ENCODE measurements around the gene KDF1.
A peak's percentile ranks its signal among the peaks of the same experiment; 100 is the strongest.
"Not testable (repeated sequence)": the region's sequence is repeated elsewhere in the genome, so short reads cannot be mapped to it uniquely, and the experiment has no call there.

The KDF1 gene

DNA sequence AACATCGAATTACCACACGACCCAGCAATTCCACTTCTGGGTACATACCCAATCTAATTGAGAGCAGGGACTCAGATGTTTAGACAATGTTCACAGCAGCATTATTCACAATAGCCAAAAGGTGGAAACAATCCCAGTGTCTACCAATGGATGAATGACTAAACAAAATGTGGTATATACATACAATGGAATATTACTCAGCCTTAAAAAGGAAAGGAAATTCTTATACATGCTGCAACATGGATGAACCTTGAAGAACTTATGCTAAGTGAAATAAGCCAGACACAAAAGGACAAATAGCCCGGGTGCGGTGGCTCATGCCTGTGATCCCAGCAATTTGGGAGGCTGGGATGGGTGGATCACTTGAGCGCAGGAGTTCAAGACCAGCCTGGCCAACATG, 6.9 kb downstream of the KDF1 start:
- FAIRE-seq = no peak

GRCh38 chr1:26951821-26952497, 8.3 kb downstream of the KDF1 start:
- FAIRE-seq = no peak

- no peak for FAIRE-seq
Observed at GRCh38 chr1:26951216-26951615, 9.1 kb downstream of the KDF1 start.

- no peak for FAIRE-seq
Observed at GRCh38 chr1:26950602-26951001, 9.7 kb downstream of the KDF1 start.

DNA sequence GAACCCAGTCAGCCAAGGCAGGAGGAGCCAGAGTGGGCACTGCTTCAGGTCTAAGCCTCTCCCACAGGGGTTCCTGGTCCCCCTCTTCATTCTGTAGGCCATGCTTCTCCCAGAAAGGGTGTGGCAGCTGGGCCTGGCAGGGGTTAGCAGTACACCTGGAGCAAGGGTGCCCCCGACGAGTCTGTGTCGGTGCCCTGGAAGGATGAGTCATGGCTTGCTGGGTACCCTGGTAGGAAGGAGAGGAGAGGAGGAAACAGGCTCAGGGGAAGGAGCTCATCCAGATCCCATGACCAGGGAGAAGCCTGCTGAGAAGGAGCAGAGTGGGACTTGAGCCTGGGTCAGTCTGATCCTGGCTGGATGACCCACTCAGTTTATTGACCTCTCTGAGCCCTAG, 10.3 kb downstream of the KDF1 start:
- no peak for FAIRE-seq

- no peak for FAIRE-seq
Observed at GRCh38 chr1:26949266-26949925, 10.9 kb downstream of the KDF1 start.

DNA sequence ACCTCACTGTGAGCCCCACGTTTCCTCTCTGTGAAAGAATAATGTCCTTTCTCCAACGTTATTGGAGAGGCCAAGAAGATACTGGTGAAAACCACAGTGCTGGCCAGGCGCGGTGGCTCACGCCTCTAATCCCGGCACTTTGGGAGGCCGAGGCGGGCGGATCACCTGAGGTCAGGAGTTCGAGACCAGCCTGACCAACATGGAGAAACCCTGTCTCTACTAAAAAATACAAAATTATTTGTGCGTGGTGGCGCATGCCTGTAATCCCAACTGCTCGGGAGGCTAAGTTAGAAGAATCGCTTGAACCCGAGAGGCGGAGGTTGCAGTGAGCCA, 11.6 kb downstream of the KDF1 start:
- FAIRE-seq = not testable (repeated sequence)

DNA sequence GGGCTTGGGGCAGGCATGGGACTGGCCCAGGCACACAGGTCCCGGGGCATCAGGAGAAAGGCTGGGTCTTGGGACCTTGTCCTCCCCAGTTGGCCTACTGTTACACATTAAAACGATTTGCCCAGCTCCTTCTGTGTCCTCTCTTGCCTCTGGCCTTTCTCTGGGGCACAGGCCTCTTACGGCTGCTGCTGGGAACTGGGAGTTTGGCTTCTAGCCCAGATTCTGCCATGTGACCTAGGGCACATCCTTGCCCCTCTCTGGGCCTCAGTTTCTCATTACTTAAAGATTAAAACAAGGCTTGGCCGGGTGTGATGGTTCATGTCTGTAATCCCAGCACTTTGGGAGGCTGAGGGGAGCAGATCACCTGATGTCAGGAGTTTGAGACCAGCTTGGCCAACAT, 14.0 kb downstream of the KDF1 start:
- no peak for FAIRE-seq

GRCh38 chr1:26945728-26946127, 14.5 kb downstream of the KDF1 start:
- FAIRE-seq = no peak

- FAIRE-seq = no peak
Observed at GRCh38 chr1:26945138-26945537, 15.1 kb downstream of the KDF1 start.

GRCh38 chr1:26942656-26943055, 17.6 kb downstream of the KDF1 start:
- no peak for FAIRE-seq

- no peak for FAIRE-seq
Observed at GRCh38 chr1:26941311-26941710, 19.0 kb downstream of the KDF1 start.

DNA sequence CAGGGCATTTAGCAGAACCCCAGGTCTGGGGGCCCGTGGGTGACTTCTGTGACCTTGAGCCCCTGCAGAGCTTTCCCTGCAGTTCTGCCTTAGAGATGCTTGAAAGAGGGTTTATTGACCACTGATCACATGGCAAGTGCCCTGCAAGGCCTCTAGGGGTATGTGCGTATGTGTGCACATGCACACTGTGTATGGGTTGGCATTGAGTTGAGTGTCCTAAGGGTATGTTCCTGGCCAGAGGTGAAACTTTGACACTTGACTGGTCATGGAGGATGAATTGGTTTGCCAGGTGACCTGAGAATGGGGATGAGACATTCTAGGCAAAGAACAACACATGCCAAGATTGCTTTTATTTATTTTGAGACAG, 21.6 kb downstream of the KDF1 start:
- FAIRE-seq = no peak

DNA sequence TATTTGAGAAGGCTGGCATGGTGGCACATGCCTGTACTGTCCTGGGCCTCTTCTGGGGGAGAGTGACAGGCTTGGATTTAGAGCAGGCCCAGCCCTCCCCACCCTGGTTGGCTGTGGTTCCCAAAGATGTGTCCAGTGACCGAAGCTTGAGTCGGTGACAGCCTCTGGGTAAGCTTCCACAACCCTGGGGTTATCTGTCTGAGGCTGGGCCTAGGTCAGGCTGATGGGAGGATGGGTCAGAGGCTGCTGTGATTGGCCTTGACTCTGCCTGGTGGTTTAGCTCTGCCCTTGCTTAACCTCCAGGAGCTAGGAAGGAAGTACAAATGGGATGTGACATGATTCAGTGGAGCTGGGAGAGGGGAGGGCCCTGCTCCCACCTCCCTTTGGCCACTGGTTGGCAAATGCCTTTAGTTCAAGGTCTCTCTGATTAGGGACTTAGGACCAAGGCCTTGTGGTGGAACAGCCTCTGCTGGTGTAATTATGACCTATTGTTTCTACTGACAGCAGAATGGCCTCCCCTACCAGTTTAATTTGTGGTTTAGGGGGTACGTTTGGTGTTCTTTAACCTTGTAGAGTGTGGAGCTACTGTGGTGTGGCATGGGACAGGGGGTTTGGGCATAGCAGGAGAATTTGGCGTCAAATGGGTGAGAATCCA, 22.1 kb downstream of the KDF1 start:
- FAIRE-seq = no peak

- FAIRE-seq = no peak
Observed at GRCh38 chr1:26936823-26937222, 23.4 kb downstream of the KDF1 start.

- no peak for FAIRE-seq
Observed at GRCh38 chr1:26932531-26932930, 27.7 kb downstream of the KDF1 start.

- no peak for FAIRE-seq
Observed at GRCh38 chr1:26923711-26924110, 36.6 kb downstream of the KDF1 start.

DNA sequence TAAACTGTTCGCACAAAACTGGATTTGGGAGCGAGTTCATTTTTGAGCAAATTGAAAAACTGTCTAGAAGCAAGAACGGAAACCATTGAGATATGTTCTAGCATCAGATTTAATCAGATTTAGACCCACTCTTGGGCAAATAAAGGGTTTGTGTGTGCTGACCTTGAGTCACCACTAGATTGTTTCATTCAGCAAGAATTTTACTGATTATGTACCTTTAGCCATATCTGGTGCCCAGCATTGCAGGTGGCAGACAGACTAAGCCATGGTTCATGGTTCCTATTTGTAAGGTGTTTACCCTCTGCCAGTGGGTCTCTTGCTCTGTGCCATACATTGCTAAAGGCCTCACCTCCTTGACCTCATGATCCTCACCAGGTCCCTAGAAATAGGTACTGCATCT, 37.4 kb downstream of the KDF1 start:
- no peak for FAIRE-seq

GRCh38 chr1:26922431-26922729, 37.9 kb downstream of the KDF1 start:
- no peak for FAIRE-seq

- FAIRE-seq = peak; percentile 94
Observed at GRCh38 chr1:26921540-26922430, 38.5 kb downstream of the KDF1 start, which contains the start of gene NUDC. Gene NUDC, plus strand, starts transcription at chr1:26921743. Its CDS starts 106 bp downstream, at chr1:26921849.

- no peak for FAIRE-seq
Observed at GRCh38 chr1:26921126-26921539, 39.1 kb downstream of the KDF1 start.

DNA sequence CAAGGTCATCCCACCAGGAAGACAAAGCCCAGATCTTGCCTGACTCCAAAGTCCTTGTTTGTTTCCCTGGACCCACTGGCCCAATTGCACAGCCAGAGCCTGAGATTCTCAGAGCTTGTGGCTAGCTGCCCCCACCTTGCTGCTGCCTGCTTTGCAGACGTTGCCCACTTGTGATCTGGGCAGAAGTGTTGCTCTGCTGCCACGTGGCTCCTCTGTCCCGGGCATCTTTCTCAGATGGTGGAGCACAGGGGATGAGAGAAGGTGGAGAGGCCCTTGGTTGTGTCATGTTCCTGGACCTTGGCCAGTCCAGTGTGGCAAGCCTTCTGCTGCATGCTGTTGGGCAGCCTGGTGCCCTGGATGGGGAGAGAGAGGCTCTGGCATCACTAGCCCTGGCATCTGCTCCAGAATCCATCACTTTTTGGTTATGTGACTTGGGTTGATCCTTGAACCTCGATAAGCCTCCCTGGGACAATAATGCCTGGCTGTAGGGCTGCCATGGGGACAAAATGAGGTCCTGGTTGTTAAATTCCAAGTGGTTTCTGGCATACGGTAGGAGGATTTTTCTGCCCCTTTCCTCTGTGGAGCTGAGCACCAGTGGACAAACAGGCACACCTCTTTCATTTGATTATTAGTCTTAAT, 44.9 kb downstream of the KDF1 start:
- FAIRE-seq = no peak
